Activated naive CD8-positive, alpha-beta T cell (primary cell): Measurements from ENCODE around the gene POC1B.

Experiments
- H3K27ac Mint-ChIP-seq: one replicate; pipeline ENCODE4 v1.8.0; 2021; ENCODE audit warnings: mixed read lengths
- H3K27me3 Mint-ChIP-seq: one replicate; pipeline ENCODE4 v1.8.0; 2021; ENCODE audit warnings: mixed read lengths
- H3K36me3 Mint-ChIP-seq: one replicate; pipeline ENCODE4 v1.8.0; 2021; ENCODE audit warnings: mixed read lengths
- H3K4me1 Mint-ChIP-seq: one replicate; pipeline ENCODE4 v1.8.0; 2021; ENCODE audit warnings: low read depth, mixed read lengths
- H3K4me3 Mint-ChIP-seq: one replicate; pipeline ENCODE4 v1.8.0; 2021; ENCODE audit warnings: mild to moderate bottlenecking, mixed read lengths
- H3K9me3 Mint-ChIP-seq: one replicate; pipeline ENCODE4 v1.8.0; 2021; ENCODE audit warnings: low read depth, mixed read lengths

The POC1B gene

GRCh38 chr12:89386138-89386537 lies 139.7 kb downstream of the POC1B start:
- no peak overlapping the region for H3K27ac Mint-ChIP-seq
- H3K4me1 Mint-ChIP-seq = peaks cover 15% of the 10 kb centered on the region
- no peak overlapping the region for H3K4me3 Mint-ChIP-seq
- peaks cover 2% of the 10 kb centered on the region for H3K36me3 Mint-ChIP-seq
- no peaks in the 10 kb centered on the region for H3K9me3 Mint-ChIP-seq
- no peaks in the 10 kb centered on the region for H3K27me3 Mint-ChIP-seq

- H3K4me1 Mint-ChIP-seq = peaks cover 3% of the 10 kb centered on the region
- H3K36me3 Mint-ChIP-seq = no peaks in the 10 kb centered on the region
- no peak overlapping the region for H3K27ac Mint-ChIP-seq
- no peaks in the 10 kb centered on the region for H3K9me3 Mint-ChIP-seq
- no peaks in the 10 kb centered on the region for H3K27me3 Mint-ChIP-seq
- no peak overlapping the region for H3K4me3 Mint-ChIP-seq
Observed at GRCh38 chr12:89384807-89385206, 141.0 kb downstream of the POC1B start.

- no peaks in the 10 kb centered on the region for H3K36me3 Mint-ChIP-seq
- H3K27me3 Mint-ChIP-seq = no peaks in the 10 kb centered on the region
- H3K27ac Mint-ChIP-seq = no peak overlapping the region
- no peaks in the 10 kb centered on the region for H3K9me3 Mint-ChIP-seq
- no peak overlapping the region for H3K4me3 Mint-ChIP-seq
- no peaks in the 10 kb centered on the region for H3K4me1 Mint-ChIP-seq
Observed at GRCh38 chr12:89384050-89384758, 141.6 kb downstream of the POC1B start.

- H3K4me1 Mint-ChIP-seq = no peaks in the 10 kb centered on the region
- no peak overlapping the region for H3K4me3 Mint-ChIP-seq
- no peaks in the 10 kb centered on the region for H3K36me3 Mint-ChIP-seq
- no peaks in the 10 kb centered on the region for H3K27me3 Mint-ChIP-seq
- H3K27ac Mint-ChIP-seq = no peak overlapping the region
- no peaks in the 10 kb centered on the region for H3K9me3 Mint-ChIP-seq
Observed at GRCh38 chr12:89383235-89384049, 142.4 kb downstream of the POC1B start.

GRCh38 chr12:89382328-89382727 lies 143.5 kb downstream of the POC1B start:
- Mint-ChIP-seq H3K27ac (no peak overlapping the region), H3K4me3 (no peak overlapping the region), H3K9me3 (no peaks in the 10 kb centered on the region), H3K27me3 (no peaks in the 10 kb centered on the region), H3K36me3 (no peaks in the 10 kb centered on the region), H3K4me1 (no peaks in the 10 kb centered on the region)

GRCh38 chr12:89379839-89380467 lies 145.9 kb downstream of the POC1B start:
- Mint-ChIP-seq H3K27ac (no peak overlapping the region), H3K36me3 (no peaks in the 10 kb centered on the region), H3K4me1 (peaks cover 4% of the 10 kb centered on the region), H3K27me3 (no peaks in the 10 kb centered on the region), H3K9me3 (no peaks in the 10 kb centered on the region), H3K4me3 (no peak overlapping the region)

GRCh38 chr12:89379148-89379838 lies 146.6 kb downstream of the POC1B start:
- peaks cover 4% of the 10 kb centered on the region for H3K4me1 Mint-ChIP-seq
- H3K36me3 Mint-ChIP-seq = no peaks in the 10 kb centered on the region
- H3K27ac Mint-ChIP-seq = no peak overlapping the region
- no peaks in the 10 kb centered on the region for H3K9me3 Mint-ChIP-seq
- H3K4me3 Mint-ChIP-seq = no peak overlapping the region
- no peaks in the 10 kb centered on the region for H3K27me3 Mint-ChIP-seq

GRCh38 chr12:89376844-89377243 lies 149.0 kb downstream of the POC1B start:
- H3K36me3 Mint-ChIP-seq = no peaks in the 10 kb centered on the region
- no peaks in the 10 kb centered on the region for H3K9me3 Mint-ChIP-seq
- H3K27me3 Mint-ChIP-seq = no peaks in the 10 kb centered on the region
- H3K4me1 Mint-ChIP-seq = peaks cover 4% of the 10 kb centered on the region
- no peak overlapping the region for H3K4me3 Mint-ChIP-seq
- no peak overlapping the region for H3K27ac Mint-ChIP-seq

GRCh38 chr12:89376202-89376529 lies 149.7 kb downstream of the POC1B start:
- Mint-ChIP-seq H3K9me3 (no peaks in the 10 kb centered on the region), H3K4me1 (peaks cover 4% of the 10 kb centered on the region), H3K4me3 (no peak overlapping the region)

GRCh38 chr12:89373763-89374572 lies 151.9 kb downstream of the POC1B start:
- Mint-ChIP-seq H3K27ac (no peak overlapping the region), H3K36me3 (no peaks in the 10 kb centered on the region), H3K4me3 (no peak overlapping the region), H3K4me1 (peaks cover 4% of the 10 kb centered on the region), H3K27me3 (no peaks in the 10 kb centered on the region), H3K9me3 (no peaks in the 10 kb centered on the region)

More at GRCh38 chr12:89376202-89376529, 149.7 kb downstream of the POC1B start:
- Mint-ChIP-seq H3K27me3 (no peaks in the 10 kb centered on the region), H3K27ac (peak overlapping the region; percentile 29), H3K36me3 (no peaks in the 10 kb centered on the region)

- H3K4me3 Mint-ChIP-seq = no peak overlapping the region
- no peaks in the 10 kb centered on the region for H3K27me3 Mint-ChIP-seq
- H3K4me1 Mint-ChIP-seq = peaks cover 4% of the 10 kb centered on the region
- H3K27ac Mint-ChIP-seq = no peak overlapping the region
- no peaks in the 10 kb centered on the region for H3K36me3 Mint-ChIP-seq
- H3K9me3 Mint-ChIP-seq = no peaks in the 10 kb centered on the region
Observed at GRCh38 chr12:89372584-89373370, 153.1 kb downstream of the POC1B start.

- no peak overlapping the region for H3K4me3 Mint-ChIP-seq
- H3K4me1 Mint-ChIP-seq = peaks cover 1% of the 10 kb centered on the region
- H3K27ac Mint-ChIP-seq = no peak overlapping the region
- no peaks in the 10 kb centered on the region for H3K27me3 Mint-ChIP-seq
- H3K9me3 Mint-ChIP-seq = no peaks in the 10 kb centered on the region
- H3K36me3 Mint-ChIP-seq = no peaks in the 10 kb centered on the region
Observed at GRCh38 chr12:89370850-89371249, 155.0 kb downstream of the POC1B start.

- Mint-ChIP-seq H3K4me1 (no peaks in the 10 kb centered on the region), H3K27me3 (no peaks in the 10 kb centered on the region), H3K36me3 (no peaks in the 10 kb centered on the region), H3K4me3 (no peak overlapping the region), H3K9me3 (no peaks in the 10 kb centered on the region), H3K27ac (no peak overlapping the region)
Observed at GRCh38 chr12:89370421-89370831, 155.4 kb downstream of the POC1B start.
